ENCODE results near the gene ZNF638.

GRCh38 chr2:71292159-71292558 is 39.4 kb upstream of the ZNF638 start:
- no peak for TF ChIP-seq EZH2 (IDR thresholded peaks at IDR 0.05; ENCODE audit: borderline replicate concordance, low read length)
- no peak for TF ChIP-seq CTCF (IDR thresholded peaks at IDR 0.05; ENCODE audit: low read length)

Data from OCI-LY1 (cell line).